Naive thymus-derived CD8-positive, alpha-beta T cell (primary cell): ENCODE data around the gene SPO11. TPM values are rescaled to one million over a fixed set of nuclear protein-coding genes. Genes with fewer than 3 reads are reported as not detected.
A peak's percentile ranks its signal among the peaks of the same experiment; 100 is the strongest.

Source experiments
- ATAC-seq, 2 donors: fragments of 150-1000 bp; cut with Tn5 transposase in 1 of 2; sonication (Bioruptor Pico), chemical (Tn5 transposase) in 1 of 2; 1 replicate in 1 of 2; 2 replicates in 1 of 2; pipeline ENCODE4 v1.10.0; 2021; ENCODE audit warnings: mild to moderate bottlenecking in 2 of 2, moderate library complexity in 2 of 2
- POLR2A ChIA-PET: fragments of 350-600 bp; sonication (Branson Sonifier 250); formaldehyde crosslinking; loops from one replicate; lab custom pipeline; 2021; ENCODE audit warnings: antibody characterized with exemption; lab: Charles Lee
- DNase-seq, 10 donors: peaks; one replicate each; pipeline versions ENCODE4 v3.0.0 to v3.0.0-alpha.2; 2020 to 2022
- H3K27ac Mint-ChIP-seq, 10 donors: one replicate each; pipeline ENCODE4 v1.8.0; 2020 to 2022; ENCODE audit warnings: mild to moderate bottlenecking in 10 of 10, mixed read lengths in 10 of 10, moderate library complexity in 4 of 10, inconsistent platforms in 1 of 10
- H3K27me3 Mint-ChIP-seq, 5 donors: one replicate each; pipeline ENCODE4 v1.8.0; 2021 to 2022; ENCODE audit warnings: mixed read lengths in 5 of 5
- H3K36me3 Mint-ChIP-seq, 3 donors: one replicate each; pipeline ENCODE4 v1.8.0; 2020 to 2022; ENCODE audit warnings: mixed read lengths in 3 of 3, mild to moderate bottlenecking in 2 of 3, inconsistent platforms in 1 of 3
- H3K4me1 Mint-ChIP-seq, 4 donors: one replicate each; pipeline ENCODE4 v1.8.0; 2021 to 2022; ENCODE audit warnings: mixed read lengths in 4 of 4
- H3K4me3 Mint-ChIP-seq, 10 donors: one replicate each; pipeline ENCODE4 v1.8.0; 2020 to 2022; ENCODE audit warnings: mild to moderate bottlenecking in 10 of 10, mixed read lengths in 10 of 10, moderate library complexity in 6 of 10, inconsistent platforms in 1 of 10
- H3K9me3 Mint-ChIP-seq, 9 donors: one replicate each; pipeline ENCODE4 v1.8.0; 2020 to 2022; ENCODE audit warnings: mixed read lengths in 9 of 9, mild to moderate bottlenecking in 3 of 9, inconsistent platforms in 1 of 9, moderate library complexity in 1 of 9
- microRNA-seq: library from miRNA; unstranded; fragments of <30 nt; microRNA quantifications from one replicate; pipeline ENCODE4 v1.2.0, GENCODE V29; 2022; ENCODE audit warnings: borderline microRNAs expressed
- polyA plus RNA-seq, 3 donors: library from polyadenylated mRNA; unstranded; fragments of 300-500 nt; fragmentation: Illumina TruSeq; gene quantifications; one replicate each; pipeline ENCODE4 v1.2.3, GENCODE V29; 2021
- total RNA-seq, 8 experiments: library from RNA in 2 of 8; stranded (reverse) in 2 of 8; gene quantifications; one replicate each; pipeline ENCODE4 v1.2.3 and lab custom pipeline; 2021 to 2026

SPO11 gene
- total and polyA plus RNA-seq, 5 experiments from 2014 or later: not detected

DNA sequence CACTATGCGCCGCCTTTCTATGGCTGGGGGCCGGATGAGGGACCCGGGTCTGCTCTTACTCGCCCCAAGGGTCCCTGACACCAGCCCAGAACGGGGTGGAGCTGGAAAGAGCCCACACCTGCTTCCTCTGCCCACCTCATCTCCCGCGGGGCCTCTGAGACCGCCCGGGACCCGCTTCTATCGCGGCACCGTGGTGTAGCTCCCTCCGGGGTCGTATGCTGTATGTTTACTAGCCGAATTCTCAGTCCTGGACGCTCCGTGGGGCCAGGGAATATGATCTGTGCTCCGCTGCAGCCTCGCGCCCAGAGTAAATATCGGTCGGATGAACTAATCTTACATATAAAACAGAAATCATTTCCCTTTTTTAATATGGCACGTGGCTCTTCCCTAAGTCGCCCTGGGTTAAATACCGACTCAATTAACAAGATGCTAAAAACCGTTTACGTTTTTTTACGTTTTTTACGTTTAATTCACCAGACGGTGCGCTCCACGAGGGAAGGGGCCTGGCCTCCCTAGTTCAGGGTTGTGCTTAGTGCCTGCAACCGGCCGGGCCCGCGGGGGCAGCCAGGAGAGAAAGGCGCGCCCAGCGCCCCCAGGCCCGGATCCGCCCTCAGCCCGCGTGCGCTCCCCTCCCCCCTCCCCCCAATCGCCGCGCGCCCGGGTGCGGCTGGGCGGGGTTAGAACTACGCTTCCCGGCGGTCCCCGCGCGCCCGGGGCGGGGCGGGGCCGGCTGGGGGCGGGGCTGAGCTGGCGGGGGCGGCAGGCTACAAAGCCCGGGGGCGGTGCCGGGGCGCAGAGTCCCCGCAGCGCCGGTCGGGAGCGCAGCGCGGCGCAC is 61.2 kb downstream of the SPO11 start, which contains the start of gene RBM38:
RBM38 (plus strand) TSS at position 793 of the 835 bp plus-strand sequence. CDS start 186 bp downstream, outside the sequence.
- peak; percentile 53 to 81 (median 75) for DNase-seq
- H3K27ac Mint-ChIP-seq: peak within 1 kb of the TSS; percentile 93 to 100 (median 98)
- H3K27me3 Mint-ChIP-seq: no peaks in the 10 kb centered on the region
- peaks cover 0 to 29% (median 20%) of the 10 kb centered on the region in 3 donors for H3K36me3 Mint-ChIP-seq
- peaks cover 21 to 52% (median 48%) of the 10 kb centered on the region in 4 donors for H3K4me1 Mint-ChIP-seq
- POLR2A ChIA-PET: interaction anchor here (0.7 to 10.0 kb wide), 14 partner anchors 9 to 998 kb away, joined by 3 to 218 read pairs (median 5); partner anchors contain the start of genes RAE1 and VAPB
- ATAC-seq: peak; percentile 48 to 49
- no peaks in the 10 kb centered on the region for H3K9me3 Mint-ChIP-seq
- peak within 1 kb of the TSS; percentile 88 to 99 (median 97) for H3K4me3 Mint-ChIP-seq

DNA sequence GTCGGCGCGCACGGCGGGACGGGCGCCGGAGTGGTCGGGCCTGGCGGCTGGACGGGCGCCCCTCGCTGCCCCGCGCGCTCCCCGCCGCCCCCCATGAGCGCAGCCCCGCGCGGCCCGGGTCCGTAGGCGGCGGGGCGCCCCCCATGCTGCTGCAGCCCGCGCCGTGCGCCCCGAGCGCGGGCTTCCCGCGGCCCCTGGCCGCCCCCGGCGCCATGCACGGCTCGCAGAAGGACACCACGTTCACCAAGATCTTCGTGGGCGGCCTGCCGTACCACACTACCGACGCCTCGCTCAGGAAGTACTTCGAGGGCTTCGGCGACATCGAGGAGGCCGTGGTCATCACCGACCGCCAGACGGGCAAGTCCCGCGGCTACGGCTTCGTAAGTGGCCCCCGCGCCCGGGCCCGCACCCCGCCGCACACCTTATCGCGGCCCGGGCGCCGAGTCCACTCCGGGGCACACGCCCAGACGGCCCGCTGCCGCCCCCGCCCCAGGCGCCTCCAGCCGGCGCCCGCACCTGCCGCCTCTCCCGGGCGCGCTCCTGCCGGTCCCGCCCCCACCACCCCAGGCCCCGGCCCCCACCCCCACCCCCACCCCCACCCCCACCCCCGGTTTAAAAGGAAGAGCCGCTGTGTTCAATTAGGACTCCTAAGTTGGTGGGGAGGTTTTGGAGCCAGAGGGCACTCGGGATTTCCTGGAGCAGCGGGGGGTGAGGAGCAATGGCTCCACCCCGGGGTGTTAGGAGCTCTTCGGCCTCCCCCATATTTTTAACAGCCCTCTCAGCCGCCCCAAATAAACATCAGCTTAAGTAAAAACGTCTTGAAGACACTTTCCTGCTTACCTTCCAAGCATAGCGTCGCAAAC is 62.1 kb downstream of the SPO11 start:
- POLR2A ChIA-PET: interaction anchor here (0.6 to 10.0 kb wide), 24 partner anchors 9 to 1033 kb away, joined by 3 to 218 read pairs (median 5); partner anchors contain the start of genes FAM210B, VAPB and ZBP1
- Mint-ChIP-seq H3K27me3 (no peaks in the 10 kb centered on the region), H3K36me3 (peaks cover 0 to 36% (median 27%) of the 10 kb centered on the region in 3 donors), H3K9me3 (no peaks in the 10 kb centered on the region), H3K4me1 (peaks cover 24 to 60% (median 57%) of the 10 kb centered on the region in 4 donors), H3K4me3 (peak overlapping the region; percentile 88 to 99 (median 97)), H3K27ac (peak overlapping the region; percentile 92 to 100 (median 98))
- peak in 1 of 2 donors; percentile 7 for ATAC-seq
- DNase-seq: peak in 3 of 10 donors; percentile 6 to 28 (median 19)

DNA sequence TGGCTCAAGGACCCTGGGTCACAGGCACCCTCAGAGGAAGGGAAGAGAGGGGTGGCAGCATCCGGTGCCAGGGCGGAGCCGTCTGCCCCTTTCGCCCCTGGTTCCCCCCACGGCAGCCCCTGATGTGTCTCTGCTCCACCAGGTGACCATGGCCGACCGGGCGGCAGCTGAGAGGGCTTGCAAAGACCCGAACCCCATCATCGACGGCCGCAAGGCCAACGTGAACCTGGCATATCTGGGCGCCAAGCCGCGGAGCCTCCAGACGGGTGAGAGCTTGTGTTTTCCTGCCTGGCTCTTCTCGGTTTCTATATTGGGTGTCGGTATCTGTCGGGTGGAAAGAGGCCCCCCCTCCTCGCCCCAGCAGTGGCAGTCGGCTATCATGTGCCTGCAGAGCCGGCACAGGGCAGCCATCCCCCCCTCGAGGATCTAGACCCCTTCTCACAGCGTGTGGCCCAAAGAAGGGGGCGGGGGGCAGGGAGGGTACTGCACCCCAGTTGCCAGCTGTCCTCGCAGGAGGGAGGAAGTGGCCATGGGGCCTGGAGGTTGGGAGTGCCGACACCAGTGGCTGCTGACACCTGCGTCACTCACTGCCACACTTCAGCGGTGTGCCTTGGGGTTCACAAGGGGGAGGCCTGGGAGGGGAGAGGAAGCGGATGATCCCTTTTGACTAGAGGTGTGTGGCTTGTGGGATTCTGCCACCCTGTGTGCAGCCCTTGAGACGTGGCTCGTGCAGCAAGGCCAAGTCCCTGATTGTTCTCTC is 63.1 kb downstream of the SPO11 start:
- Mint-ChIP-seq H3K27ac (peak overlapping the region; percentile 92 to 100 (median 98)), H3K9me3 (peaks cover 0 to under 1% (median 0%) of the 10 kb centered on the region in 9 donors), H3K4me3 (peak overlapping the region; percentile 88 to 99 (median 97)), H3K27me3 (no peaks in the 10 kb centered on the region), H3K36me3 (peaks cover 0 to 44% (median 32%) of the 10 kb centered on the region in 3 donors), H3K4me1 (peaks cover 31 to 70% (median 67%) of the 10 kb centered on the region in 4 donors)
- ATAC-seq (peak; percentile 55 to 76), DNase-seq (peak; percentile 65 to 96 (median 92))
- POLR2A ChIA-PET: interaction anchor here (0.6 to 10.0 kb wide), 20 partner anchors 10 to 1034 kb away, joined by 3 to 218 read pairs (median 5); partner anchors contain the start of genes FAM210B, VAPB and ZBP1

Small RNA genes within 50 kb of the gene (microRNA-seq; reads per million reads assigned to microRNA genes)
- gene MIR4325: not detected

Other genes with a start within 250 kb of the SPO11 start
- not detected for gene BMP7, start 63.2 kb upstream of the SPO11 start, total RNA-seq
- gene BMP7, start 63.2 kb upstream of the SPO11 start, polyA plus RNA-seq: not detected
- 10 to 100 TPM; 30.9 to 34.0 TPM for gene RAE1, start 21.5 kb downstream of the SPO11 start, total RNA-seq
- 10 to 100 TPM; 35.5 to 54.4 (median 37.0) TPM for gene RAE1, start 21.5 kb downstream of the SPO11 start, polyA plus RNA-seq
- 100 to 1,000 TPM; 117 to 121 TPM for gene RBM38, start 61.6 kb downstream of the SPO11 start, total RNA-seq
- 100 to 1,000 TPM in 1 of 3 donors, 10 to 100 TPM in 2; 48.9 to 153 (median 69.0) TPM for gene RBM38, start 61.6 kb downstream of the SPO11 start, polyA plus RNA-seq
- gene CTCFL, start 195.3 kb downstream of the SPO11 start, total RNA-seq: not detected
- not detected for gene CTCFL, start 195.3 kb downstream of the SPO11 start, polyA plus RNA-seq
- not detected for gene PCK1, start 231.3 kb downstream of the SPO11 start, total RNA-seq
- not detected for gene PCK1, start 231.3 kb downstream of the SPO11 start, polyA plus RNA-seq